ENCODE data around the gene NEURL1B. TPM values are rescaled to one million over a fixed set of nuclear protein-coding genes. Genes with fewer than 3 reads are reported as not detected.
"Not testable (repeated sequence)": the region's sequence is repeated elsewhere in the genome, so short reads cannot be mapped to it uniquely, and the experiment has no call there.

NEURL1B gene
- total RNA-seq, 3 donors from 2014 or later = 0.03 to 0.13 (median 0.05) TPM

GRCh38 chr5:172664681-172665541 is 23.8 kb downstream of the NEURL1B start:
- Mint-ChIP-seq H3K36me3 (ENCODE audit: insufficient read depth) (no peaks in the 10 kb centered on the region), H3K27me3 (ENCODE audit: low read depth) (no peaks in the 10 kb centered on the region), H3K4me3 (no peak overlapping the region), H3K4me1 (ENCODE audit: low read depth) (no peaks in the 10 kb centered on the region), H3K9me3 (no peaks in the 10 kb centered on the region)
- ATAC-seq (no peak), DNase-seq (no peak)

DNA sequence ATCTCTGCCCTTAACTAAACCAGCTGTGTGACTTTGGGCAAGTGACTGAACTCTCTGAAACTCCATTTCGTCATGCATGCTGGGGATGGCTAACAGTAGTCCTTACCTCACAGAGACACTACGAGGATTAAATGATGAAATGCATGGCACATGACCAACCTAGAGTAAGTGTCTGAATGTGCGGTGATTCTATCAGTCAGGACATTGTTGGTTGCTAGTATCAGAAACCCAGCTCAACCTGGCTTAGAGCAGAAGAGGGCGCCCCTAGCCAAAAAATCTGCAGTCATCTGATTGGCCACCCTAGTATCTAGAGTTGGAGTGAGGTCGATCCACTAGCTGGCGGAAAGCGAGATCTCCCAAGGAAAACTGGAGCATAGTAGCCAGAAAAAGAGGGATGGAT is 25.2 kb downstream of the NEURL1B start:
- H3K4me3 Mint-ChIP-seq = no peak overlapping the region

DNA sequence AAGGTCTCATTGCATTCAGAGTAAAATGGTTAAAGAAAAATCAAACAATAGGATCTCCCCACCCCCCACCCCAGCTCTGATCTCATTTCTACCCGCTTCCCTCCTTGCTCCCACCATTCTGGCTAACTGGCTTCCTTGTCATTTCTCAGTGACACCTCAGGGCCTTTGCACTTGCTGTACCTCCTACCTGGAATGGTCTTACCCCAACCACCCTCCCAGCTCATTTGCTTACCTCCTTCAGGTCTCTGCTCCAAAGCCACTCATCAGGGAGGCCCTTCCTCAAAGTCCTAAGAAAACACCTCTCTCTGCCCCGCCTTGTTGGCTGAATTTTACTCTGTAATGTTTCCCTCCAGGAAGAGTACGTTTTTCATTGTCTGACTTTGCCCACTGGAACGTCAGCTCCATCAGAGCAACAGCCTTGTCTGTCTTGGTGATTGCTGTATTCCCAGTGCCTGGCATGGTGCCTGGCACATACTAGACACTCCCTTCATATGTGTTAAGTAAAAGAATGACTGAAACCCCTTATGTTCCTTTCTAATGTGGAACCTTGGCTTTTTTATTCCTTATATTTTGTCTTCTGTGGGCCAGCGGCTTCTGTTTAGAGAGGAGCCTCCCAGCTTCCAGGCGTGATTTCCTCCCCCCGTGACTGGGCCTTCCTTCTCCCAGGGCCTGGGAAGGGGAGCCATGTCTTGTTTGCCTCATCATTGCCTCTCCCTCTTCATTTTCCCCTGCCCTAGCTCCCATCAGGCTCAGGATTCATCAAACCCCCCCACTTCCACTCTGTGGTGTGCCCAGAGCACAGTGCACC is 26.9 kb downstream of the NEURL1B start:
- ATAC-seq = no peak
- no peaks in the 10 kb centered on the region for H3K36me3 Mint-ChIP-seq (ENCODE audit: insufficient read depth)
- DNase-seq = no peak
- no peaks in the 10 kb centered on the region for H3K4me1 Mint-ChIP-seq (ENCODE audit: low read depth)
- no peaks in the 10 kb centered on the region for H3K27me3 Mint-ChIP-seq (ENCODE audit: low read depth)
- H3K9me3 Mint-ChIP-seq = peaks cover 3% of the 10 kb centered on the region
- no peak overlapping the region for H3K4me3 Mint-ChIP-seq

More for the DNA sequence above, 25.2 kb downstream of the NEURL1B start:
- Mint-ChIP-seq H3K27me3 (ENCODE audit: low read depth) (no peaks in the 10 kb centered on the region), H3K4me1 (ENCODE audit: low read depth) (no peaks in the 10 kb centered on the region), H3K36me3 (ENCODE audit: insufficient read depth) (no peaks in the 10 kb centered on the region), H3K9me3 (peaks cover 3% of the 10 kb centered on the region)
- no peak for ATAC-seq
- DNase-seq = no peak

DNA sequence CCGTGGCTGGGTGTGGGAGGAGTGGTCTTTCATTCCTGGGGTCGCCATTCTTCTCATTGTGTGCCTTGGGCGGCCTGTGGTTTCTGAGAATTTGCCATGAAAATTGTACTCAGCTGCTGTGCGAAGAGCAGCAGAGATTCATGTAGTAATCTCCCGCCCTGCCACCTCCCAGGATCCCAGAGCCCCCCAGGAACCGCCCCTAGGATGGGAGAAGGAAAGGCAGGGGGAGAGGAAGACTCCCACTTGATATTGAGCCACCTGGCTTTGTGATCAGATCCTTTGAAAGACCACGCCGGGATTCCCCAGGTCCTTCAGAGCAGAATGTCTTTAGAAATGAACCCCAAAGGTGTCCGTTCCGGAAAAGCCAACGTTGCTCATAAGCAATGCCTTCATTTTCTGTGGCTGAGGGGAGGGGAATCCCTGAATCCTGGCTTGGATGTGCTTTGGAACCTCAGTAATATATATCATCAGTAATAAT is 27.6 kb downstream of the NEURL1B start:
- Mint-ChIP-seq H3K9me3 (peaks cover 3% of the 10 kb centered on the region), H3K36me3 (ENCODE audit: insufficient read depth) (no peaks in the 10 kb centered on the region), H3K4me1 (ENCODE audit: low read depth) (no peaks in the 10 kb centered on the region), H3K27me3 (ENCODE audit: low read depth) (no peaks in the 10 kb centered on the region), H3K4me3 (no peak overlapping the region)
- ATAC-seq = no peak
- no peak for DNase-seq

DNA sequence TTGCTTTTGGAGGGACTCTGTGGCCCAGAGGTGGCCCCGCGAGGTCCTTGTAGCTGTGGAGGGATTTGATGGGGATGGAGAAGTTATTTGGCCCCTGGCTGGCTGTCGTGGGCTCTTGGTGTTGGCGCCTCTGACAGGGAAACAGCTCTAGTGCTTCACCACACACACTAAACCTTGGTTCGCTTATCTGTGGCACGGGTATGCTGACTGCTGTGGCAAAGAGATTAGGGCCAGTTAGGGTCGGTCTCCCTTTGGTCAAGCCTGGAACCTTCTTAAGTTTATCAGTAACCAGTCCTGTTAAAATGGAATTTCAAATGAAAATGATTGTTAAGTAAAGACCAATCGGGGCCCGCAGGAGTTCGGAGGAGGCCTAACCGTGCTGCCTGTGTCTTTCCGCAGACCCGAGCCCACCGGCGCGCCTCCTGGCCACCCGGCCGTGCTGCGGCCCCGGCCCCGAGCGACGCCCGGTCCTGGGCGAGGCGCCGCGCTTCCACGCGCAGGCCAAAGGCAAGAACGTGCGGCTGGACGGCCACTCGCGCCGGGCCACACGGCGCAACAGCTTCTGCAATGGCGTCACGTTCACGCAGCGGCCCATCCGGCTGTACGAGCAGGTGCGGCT is 28.4 kb downstream of the NEURL1B start:
- Mint-ChIP-seq H3K36me3 (ENCODE audit: insufficient read depth) (no peaks in the 10 kb centered on the region), H3K4me1 (ENCODE audit: low read depth) (no peaks in the 10 kb centered on the region), H3K27me3 (ENCODE audit: low read depth) (no peaks in the 10 kb centered on the region), H3K9me3 (peaks cover 3% of the 10 kb centered on the region), H3K4me3 (no peak overlapping the region)
- no peak for DNase-seq
- ATAC-seq = no peak

DNA sequence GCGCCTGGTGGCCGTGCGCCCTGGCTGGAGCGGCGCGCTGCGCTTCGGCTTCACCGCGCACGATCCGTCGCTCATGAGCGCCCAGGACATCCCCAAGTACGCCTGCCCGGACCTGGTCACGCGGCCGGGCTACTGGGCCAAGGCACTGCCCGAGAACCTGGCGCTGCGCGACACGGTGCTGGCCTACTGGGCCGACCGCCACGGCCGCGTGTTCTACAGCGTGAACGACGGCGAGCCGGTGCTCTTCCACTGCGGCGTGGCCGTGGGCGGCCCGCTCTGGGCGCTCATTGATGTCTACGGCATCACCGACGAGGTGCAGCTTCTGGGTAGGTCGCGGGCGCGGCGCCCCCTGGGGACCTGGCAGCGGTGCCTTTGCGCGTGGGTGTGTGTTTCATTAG is 28.9 kb downstream of the NEURL1B start:
- no peaks in the 10 kb centered on the region for H3K36me3 Mint-ChIP-seq (ENCODE audit: insufficient read depth)
- H3K4me3 Mint-ChIP-seq = no peak overlapping the region
- no peak for ATAC-seq
- no peak for DNase-seq
- H3K9me3 Mint-ChIP-seq = peaks cover 3% of the 10 kb centered on the region
- no peaks in the 10 kb centered on the region for H3K27me3 Mint-ChIP-seq (ENCODE audit: low read depth)
- H3K4me1 Mint-ChIP-seq (ENCODE audit: low read depth) = no peaks in the 10 kb centered on the region

DNA sequence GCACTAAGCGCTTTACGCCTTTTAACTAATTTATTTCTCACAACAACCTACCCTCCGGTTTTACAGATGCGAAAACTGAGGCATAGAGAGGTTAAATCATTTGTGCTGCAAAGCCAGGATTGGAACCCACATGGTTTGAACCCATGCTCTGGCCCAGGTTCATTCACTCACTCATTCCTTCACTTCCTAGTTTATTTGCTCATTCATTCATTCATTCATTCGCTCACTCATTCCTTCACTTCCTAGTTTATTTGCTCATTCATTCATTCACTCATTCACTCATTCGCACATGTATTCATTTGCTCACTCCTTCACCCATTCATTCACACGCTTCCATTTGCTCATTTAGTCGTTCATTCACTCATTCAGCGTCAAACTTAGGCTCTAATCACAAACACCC is 29.4 kb downstream of the NEURL1B start:
- no peaks in the 10 kb centered on the region for H3K36me3 Mint-ChIP-seq (ENCODE audit: insufficient read depth)
- no peak for DNase-seq
- ATAC-seq = no peak
- H3K4me1 Mint-ChIP-seq (ENCODE audit: low read depth) = no peaks in the 10 kb centered on the region
- H3K27me3 Mint-ChIP-seq (ENCODE audit: low read depth) = no peaks in the 10 kb centered on the region
- H3K4me3 Mint-ChIP-seq = no peak overlapping the region
- H3K9me3 Mint-ChIP-seq = peaks cover 3% of the 10 kb centered on the region

- DNase-seq = no peak
- Mint-ChIP-seq H3K4me1 (ENCODE audit: low read depth) (no peaks in the 10 kb centered on the region), H3K4me3 (no peak overlapping the region), H3K27me3 (ENCODE audit: low read depth) (no peaks in the 10 kb centered on the region), H3K9me3 (peaks cover 3% of the 10 kb centered on the region), H3K36me3 (ENCODE audit: insufficient read depth) (no peaks in the 10 kb centered on the region)
- ATAC-seq = no peak
Measured at GRCh38 chr5:172671091-172671490, 30.0 kb downstream of the NEURL1B start.

DNA sequence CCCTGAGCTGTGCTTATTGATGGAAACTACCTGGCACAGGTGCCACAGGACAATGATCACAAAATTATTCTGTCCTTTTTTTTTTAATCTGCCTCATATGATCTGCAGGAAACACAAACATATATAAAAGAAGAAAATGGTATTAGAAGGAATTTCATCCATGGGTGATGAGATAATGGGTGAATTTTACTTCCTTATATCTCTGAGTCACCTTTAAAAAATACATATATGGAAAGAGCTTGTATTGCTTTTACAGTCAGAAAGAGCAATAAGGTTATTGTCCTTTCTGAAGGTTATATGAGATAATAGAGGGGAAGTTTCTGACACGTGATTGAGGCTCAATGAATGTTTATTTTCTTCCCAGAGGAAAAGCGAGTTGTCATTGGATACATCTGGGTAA is 31.6 kb downstream of the NEURL1B start:
- no peak overlapping the region for H3K4me3 Mint-ChIP-seq
- H3K9me3 Mint-ChIP-seq = peaks cover 3% of the 10 kb centered on the region
- DNase-seq (no peak), ATAC-seq (no peak)
- no peaks in the 10 kb centered on the region for H3K36me3 Mint-ChIP-seq (ENCODE audit: insufficient read depth)
- no peaks in the 10 kb centered on the region for H3K4me1 Mint-ChIP-seq (ENCODE audit: low read depth)
- H3K27me3 Mint-ChIP-seq (ENCODE audit: low read depth) = no peaks in the 10 kb centered on the region

DNA sequence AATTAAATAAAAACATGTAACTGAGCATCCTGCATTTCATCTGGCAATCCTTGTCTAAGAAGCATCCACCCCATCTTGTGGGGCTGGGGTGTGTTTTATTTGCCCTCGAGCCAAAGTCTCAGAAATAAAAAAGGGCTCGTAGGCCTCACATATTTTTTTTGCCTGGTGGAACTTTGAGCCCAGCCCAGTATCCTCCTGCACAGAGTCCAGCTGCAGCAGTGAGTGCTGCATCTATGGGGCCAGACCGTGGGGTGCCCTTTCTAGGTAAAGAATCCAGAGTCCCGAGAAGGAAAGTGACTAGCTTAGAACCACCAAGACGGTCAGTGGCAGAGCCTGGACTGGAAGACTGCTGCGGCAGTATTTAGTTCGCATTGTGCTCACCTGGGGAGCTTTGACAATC is 33.1 kb downstream of the NEURL1B start:
- Mint-ChIP-seq H3K9me3 (peaks cover 3% of the 10 kb centered on the region), H3K4me1 (ENCODE audit: low read depth) (no peaks in the 10 kb centered on the region), H3K27me3 (ENCODE audit: low read depth) (no peaks in the 10 kb centered on the region), H3K36me3 (ENCODE audit: insufficient read depth) (no peaks in the 10 kb centered on the region), H3K4me3 (no peak overlapping the region)
- DNase-seq = no peak
- ATAC-seq = no peak

DNA sequence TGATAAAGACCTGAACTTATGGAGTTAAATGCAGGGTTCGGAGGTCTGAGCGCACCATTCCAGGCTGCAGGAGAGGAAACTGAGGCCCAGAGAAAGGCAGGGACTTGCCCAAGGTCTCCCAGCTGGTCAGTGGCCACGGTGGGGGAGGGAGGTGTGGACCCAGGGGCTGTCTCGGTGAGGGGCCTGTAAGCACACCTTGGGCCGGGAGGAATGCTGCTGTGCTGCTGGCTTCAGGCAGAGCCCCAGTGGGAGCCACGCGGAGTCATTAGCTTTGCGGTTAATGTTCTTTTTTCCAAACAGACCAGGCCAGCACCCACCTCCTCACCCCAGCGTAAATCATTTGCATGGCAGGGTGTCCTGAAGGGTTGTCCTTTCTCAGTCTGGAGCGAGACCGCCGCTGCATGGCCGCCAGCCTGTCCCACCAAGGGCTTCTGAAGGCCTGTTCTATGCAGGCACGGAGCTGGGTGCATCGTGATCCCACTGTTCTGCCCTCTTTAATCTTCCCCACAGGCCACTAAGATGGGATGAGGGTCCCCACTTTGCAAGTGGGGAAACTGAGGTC is 35.9 kb downstream of the NEURL1B start:
- no peaks in the 10 kb centered on the region for H3K4me1 Mint-ChIP-seq (ENCODE audit: low read depth)
- ATAC-seq (no peak), DNase-seq (no peak)
- no peak overlapping the region for H3K4me3 Mint-ChIP-seq
- no peaks in the 10 kb centered on the region for H3K27me3 Mint-ChIP-seq (ENCODE audit: low read depth)
- H3K36me3 Mint-ChIP-seq (ENCODE audit: insufficient read depth) = no peaks in the 10 kb centered on the region
- no peaks in the 10 kb centered on the region for H3K9me3 Mint-ChIP-seq

GRCh38 chr5:172678362-172678874 is 37.4 kb downstream of the NEURL1B start:
- not testable (repeated sequence) for H3K4me1 Mint-ChIP-seq (ENCODE audit: low read depth); DNase-seq; H3K4me3 Mint-ChIP-seq; ATAC-seq; H3K36me3 Mint-ChIP-seq (ENCODE audit: insufficient read depth); H3K27me3 Mint-ChIP-seq (ENCODE audit: low read depth); H3K9me3 Mint-ChIP-seq

DNA sequence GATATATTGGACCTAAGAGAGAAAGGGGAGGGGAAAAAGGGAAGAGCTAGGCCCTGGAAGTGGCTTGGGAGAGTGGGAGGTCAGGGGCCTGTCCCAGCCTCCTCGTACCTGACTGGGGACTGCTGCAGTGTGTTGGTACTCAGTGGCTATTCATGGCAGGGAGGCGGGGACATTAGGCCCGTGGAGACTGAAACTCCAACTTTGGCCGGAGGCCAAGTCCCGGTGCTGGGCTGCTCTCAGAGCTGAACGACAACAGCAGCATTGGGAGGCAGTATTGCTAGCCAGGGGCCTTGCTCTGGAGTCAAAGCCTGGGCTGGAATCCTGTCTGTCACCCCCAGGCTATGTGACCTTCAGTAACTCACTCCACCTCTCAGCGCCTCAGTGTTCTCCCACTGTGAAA is 37.8 kb downstream of the NEURL1B start:
- no peaks in the 10 kb centered on the region for H3K4me1 Mint-ChIP-seq (ENCODE audit: low read depth)

DNA sequence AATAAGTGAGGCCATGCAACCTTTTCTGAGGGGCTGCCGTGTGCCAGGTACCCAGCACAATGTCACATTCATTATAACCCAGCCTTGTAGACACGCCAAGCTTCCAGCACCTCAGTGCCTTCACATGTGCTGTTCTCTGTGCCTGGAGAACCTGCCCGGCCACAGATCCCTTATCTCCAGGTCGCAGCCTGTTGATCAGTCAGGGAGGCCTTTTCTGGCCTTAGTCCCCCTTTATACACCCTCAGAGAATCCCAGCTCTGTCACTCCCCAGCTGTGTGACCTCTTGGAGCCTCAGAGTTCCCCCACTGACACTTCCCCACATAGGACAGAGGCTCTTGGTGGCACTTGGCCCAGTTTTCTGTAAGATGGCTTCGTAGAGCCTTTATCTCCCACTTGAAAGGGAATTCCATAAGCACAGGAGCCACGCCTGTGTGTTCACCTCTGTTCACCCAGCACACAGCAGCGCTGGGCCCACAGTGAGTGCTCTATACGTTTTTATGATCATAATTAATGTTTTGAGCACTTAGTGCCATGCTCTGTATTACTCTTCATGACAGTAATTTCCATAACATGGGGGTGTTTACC is 38.7 kb downstream of the NEURL1B start:
- ATAC-seq (no peak), DNase-seq (no peak)
- Mint-ChIP-seq H3K4me1 (ENCODE audit: low read depth) (peaks cover 6% of the 10 kb centered on the region), H3K27me3 (ENCODE audit: low read depth) (peaks cover 6% of the 10 kb centered on the region), H3K4me3 (no peak overlapping the region), H3K36me3 (ENCODE audit: insufficient read depth) (no peaks in the 10 kb centered on the region), H3K9me3 (no peaks in the 10 kb centered on the region)

More for the DNA sequence above, 37.8 kb downstream of the NEURL1B start:
- DNase-seq (no peak), ATAC-seq (no peak)
- Mint-ChIP-seq H3K36me3 (ENCODE audit: insufficient read depth) (no peaks in the 10 kb centered on the region), H3K9me3 (no peaks in the 10 kb centered on the region), H3K27me3 (ENCODE audit: low read depth) (peaks cover 6% of the 10 kb centered on the region), H3K4me3 (no peak overlapping the region)

Measured in activated T-cell treated with anti-CD3 and anti-CD28 coated beads, Interleukin-2, amount 50 U/mL, for 4 hours (primary cell).